GM12878 (cell line): Measurements from ENCODE around the gene VRK3. TPM values are rescaled to one million over a fixed set of nuclear protein-coding genes. Genes with fewer than 3 reads are reported as not detected.

Experiments
- ATAC-seq: fragments of 200-7000 bp; cut with Tn5 transposase; 3 replicates; pipeline ENCODE4 v1.9.1; 2020; ENCODE audit warnings: mild to moderate bottlenecking, moderate library complexity
- Bru-seq: library from RNA; stranded (reverse); fragments of 400-500 nt; gene quantifications from one replicate; lab custom pipeline; 2021; lab: Mats Ljungman, UMichigan
- BruChase-seq, 2 experiments: library from RNA; stranded (reverse); fragments of 400-500 nt; gene quantifications; one replicate each; lab custom pipeline; 2021; lab: Mats Ljungman, UMichigan
- BruUV-seq: library from RNA; stranded (reverse); fragments of 400-500 nt; replicated peaks from 2 replicates; lab custom pipeline; 2021; lab: Mats Ljungman, UMichigan
- CTCF ChIA-PET: fragments of 300-600 bp; sonication (Branson Sonifier 250); formaldehyde crosslinking; extraction: SDS; loops from one replicate; lab custom pipeline; 2021; ENCODE audit warnings: inconsistent platforms; lab: Yijun Ruan, JAX
- POLR2A ChIA-PET: fragments of 350-600 bp; formaldehyde crosslinking; extraction: SDS; loops from one replicate; lab custom pipeline; 2021; ENCODE audit warnings: inconsistent platforms; lab: Charles Lee
- RAD21 ChIA-PET: fragments of 300-600 bp; sonication (Branson Sonifier 250); formaldehyde crosslinking; loops from one replicate; lab custom pipeline; 2023; ENCODE audit warnings: antibody characterized with exemption; ENCODE audit not compliant: unreplicated experiment; lab: Charles Lee
- SMC1A ChIA-PET: fragments of 300-600 bp; sonication (Branson Sonifier 250); formaldehyde crosslinking; loops from one replicate; lab custom pipeline; 2023; ENCODE audit not compliant: unreplicated experiment, uncharacterized antibody; lab: Charles Lee
- DNase-seq: peaks from one replicate; pipeline ENCODE4 v3.0.0-alpha.2; 2011; ENCODE audit warnings: low read depth, low spot score
- FAIRE-seq: peaks from 3 replicates; lab custom pipeline; 2011; peaks lifted over from hg19 to GRCh38; lab: Jason Lieb, UNC
- H2AFZ ChIP-seq: 2 replicates; pipeline ENCODE4 v1.6.0; 2011; ENCODE audit warnings: low read depth, low read length, control low read depth; ENCODE audit not compliant: control insufficient read depth
- H3K27ac ChIP-seq: 2 replicates; pipeline ENCODE4 v1.5.1; 2011; ENCODE audit warnings: control low read depth; ENCODE audit not compliant: control insufficient read depth, insufficient read depth
- H3K27me3 ChIP-seq, 2 experiments: replicated peaks in 1 of 2; 2 replicates each; pipeline versions ENCODE4 v1.6.0 to v1.6.1; 2011; ENCODE audit warnings: low read length in 1 of 2; ENCODE audit not compliant: control insufficient read depth in 2 of 2, insufficient read depth in 2 of 2
- H3K36me3 ChIP-seq, 2 experiments: 2 replicates each; pipeline ENCODE4 v1.5.1; 2011; ENCODE audit warnings: low read length in 1 of 2; ENCODE audit not compliant: control insufficient read depth in 2 of 2, insufficient read depth in 2 of 2
- H3K4me1 ChIP-seq: 2 replicates; pipeline ENCODE4 v1.6.1; 2011; ENCODE audit warnings: mild to moderate bottlenecking, low read length, moderate library complexity, mixed read lengths; ENCODE audit not compliant: control insufficient read depth, insufficient read depth
- H3K4me2 ChIP-seq: 2 replicates; pipeline ENCODE4 v1.6.0; 2011; ENCODE audit warnings: control low read depth; ENCODE audit not compliant: control insufficient read depth, insufficient read depth
- H3K4me3 ChIP-seq: fragments of 200-600 bp; sonication (generic); 2 replicates; pipeline ENCODE4 v1.5.1; 2016
- H3K79me2 ChIP-seq: 2 replicates; pipeline ENCODE4 v1.6.0; 2011; ENCODE audit warnings: low read length; ENCODE audit not compliant: control insufficient read depth, insufficient read depth
- H3K9ac ChIP-seq: 2 replicates; pipeline ENCODE4 v1.8.0; 2011; ENCODE audit warnings: low read length, control low read depth, mixed read lengths; ENCODE audit not compliant: control insufficient read depth, insufficient read depth
- H3K9me3 ChIP-seq: replicated peaks from 3 replicates; pipeline ENCODE4 v1.5.1; 2011; ENCODE audit warnings: mild to moderate bottlenecking, low read length; ENCODE audit not compliant: control insufficient read depth, insufficient read depth
- H4K20me1 ChIP-seq: 2 replicates; pipeline ENCODE4 v1.6.0; 2011; ENCODE audit not compliant: control insufficient read depth, insufficient read depth
- CREM ChIP-seq: IDR thresholded peaks from 2 replicates; pipeline ENCODE4 v1.6.1; 2014; ENCODE audit warnings: antibody characterized with exemption, low read depth
- HDAC6 ChIP-seq: fragments of 200-600 bp; sonication (generic); IDR thresholded peaks from one replicate; pipeline ENCODE4 v1.8.0; 2017; ENCODE audit warnings: antibody characterized with exemption; ENCODE audit not compliant: unreplicated experiment
- JUNB ChIP-seq: IDR thresholded peaks from 2 replicates; pipeline ENCODE4 v1.6.1; 2016; ENCODE audit warnings: antibody characterized with exemption, mild to moderate bottlenecking
- KDM1A ChIP-seq: fragments of 200-600 bp; sonication (generic); IDR thresholded peaks from 2 replicates; pipeline ENCODE4 v1.6.1; 2016; ENCODE audit warnings: borderline replicate concordance
- NR2C2 ChIP-seq: IDR thresholded peaks from 2 replicates; pipeline ENCODE4 v1.6.1; 2011; ENCODE audit warnings: borderline replicate concordance, low read depth; ENCODE audit not compliant: control insufficient read depth, insufficient read length
- PAX8 ChIP-seq: fragments of 450-650 bp; IDR thresholded peaks from 2 replicates; pipeline ENCODE4 v1.6.1; 2017; ENCODE audit warnings: mild to moderate bottlenecking, moderate library complexity
- POLR2AphosphoS2 ChIP-seq: IDR thresholded peaks from 2 replicates; pipeline ENCODE4 v1.6.1; 2011; ENCODE audit warnings: low read depth, mild to moderate bottlenecking, low read length, improper control_type of control experiment, moderate library complexity
- RAD51 ChIP-seq: fragments of 450-650 bp; IDR thresholded peaks from 2 replicates; pipeline ENCODE4 v1.6.1; 2016; ENCODE audit warnings: moderate library complexity, mild to moderate bottlenecking, inconsistent platforms
- SMAD5 ChIP-seq: IDR thresholded peaks from 2 replicates; pipeline ENCODE4 v1.6.1; 2016; ENCODE audit warnings: antibody characterized with exemption, low read depth
- SMARCA5 ChIP-seq: fragments of 450-650 bp; IDR thresholded peaks from 2 replicates; pipeline ENCODE4 v1.6.1; 2017; ENCODE audit warnings: mild to moderate bottlenecking
- SPI1 ChIP-seq: IDR thresholded peaks from 2 replicates; pipeline ENCODE4 v1.6.1; 2011; ENCODE audit warnings: low read depth, mild to moderate bottlenecking, low read length, moderate library complexity, borderline replicate concordance; ENCODE audit not compliant: insufficient read depth
- SREBF1 ChIP-seq: IDR thresholded peaks from 2 replicates; pipeline ENCODE4 v1.6.1; 2012; ENCODE audit warnings: mild to moderate bottlenecking, low read length
- WRNIP1 ChIP-seq: IDR thresholded peaks from 2 replicates; pipeline ENCODE4 v1.6.1; 2011; ENCODE audit warnings: low read depth, low read length, improper control_type of control experiment, borderline replicate concordance
- ZNF274 ChIP-seq: IDR thresholded peaks from one replicate; pipeline ENCODE4 v1.8.0; 2011; ENCODE audit not compliant: insufficient read length, insufficient read depth
- ZNF622 ChIP-seq: fragments of 450-650 bp; IDR thresholded peaks from 2 replicates; pipeline ENCODE4 v1.6.1; 2017; ENCODE audit warnings: mild to moderate bottlenecking, inconsistent platforms
- WGBS: methylation state at CpG from one replicate; pipeline ENCODE4 v1.1.6; 2016; ENCODE audit warnings: low lambda C conversion rate; ENCODE audit not compliant: insufficient replicate concordance, insufficient coverage; ENCODE audit errors: missing lambda C conversion rate; 5-methylcytosine and 5-hydroxymethylcytosine counted together
- in situ Hi-C: fragments of 300-500 bp; cut with MboI; formaldehyde crosslinking; loops from 9 replicates; pipeline ENCODE4 v1.14.3; 2018; ENCODE audit warnings: mixed read lengths
- intact Hi-C: fragments of 100-400 bp; cut with micrococcal nuclease; formaldehyde crosslinking; loops from one replicate; pipeline ENCODE4 v1.14.2; 2022; ENCODE audit not compliant: unreplicated experiment
- long read RNA-seq, 2 experiments: library from polyadenylated mRNA; unstranded; transcript quantifications; one replicate each; pipeline ENCODE4 v2.0.0, GENCODE V29; 2019 to 2020
- polyA minus RNA-seq, 3 experiments: library from RNA; depleted of rRNA, polyadenylated mRNA; stranded (reverse); fragments of >200 nt; gene quantifications; 2 replicates each; pipeline ENCODE4 v1.2.3, GENCODE V29; 2011
- polyA plus RNA-seq, 11 experiments: library from polyadenylated mRNA; depleted of rRNA in 4 of 11; unstranded in 6 of 11; stranded (reverse) in 5 of 11; fragments of >200 nt; fragmentation: Nextera tagmentation in 4 of 11; fragmentation: Illumina TruSeq in 1 of 11; extraction: Ambion mirVana in 4 of 11; extraction: Trizol in 1 of 11; gene quantifications; 1 replicate in 1 of 11; 2 replicates in 10 of 11; pipeline versions ENCODE4 v1.2.1 to v1.2.3, GENCODE V29; 2011 to 2016; ENCODE audit warnings: inconsistent platforms in 2 of 11, missing spikeins in 2 of 11, low read depth in 1 of 11
- total RNA-seq, 4 experiments: library from RNA; depleted of rRNA in 3 of 4; stranded (reverse); fragments of >200 nt in 3 of 4; fragmentation: Illumina TruSeq in 1 of 4; extraction: Trizol in 1 of 4; gene quantifications; 2 replicates each; pipeline versions ENCODE4 v1.2.1 to v1.2.3, GENCODE V29; 2013 to 2021
- TF ChIP-seq, protein P1 (sequence below): fragments of 450-650 bp; IDR thresholded peaks from 2 replicates; pipeline ENCODE4 v1.6.1; 2018; ENCODE audit warnings: borderline replicate concordance, mild to moderate bottlenecking; ENCODE audit not compliant: partially characterized antibody

The VRK3 gene
- total RNA-seq (2013; cell fraction: nucleolus; rRNA removed) = 93.7 and 94.5 TPM in 2 replicates
- total RNA-seq (2014; rRNA removed) (35.0 and 36.2 TPM in 2 replicates), total RNA-seq (2014; rRNA removed; fragmentation: Illumina TruSeq; extraction: Trizol) (34.2 and 35.7 TPM in 2 replicates), total RNA-seq (2021) (36.0 and 43.1 TPM in 2 replicates), polyA plus RNA-seq (2011; rRNA removed) (34.1 and 50.7 TPM in 2 replicates), polyA plus RNA-seq (2014; fragmentation: Illumina TruSeq; extraction: Trizol) (61.5 and 61.9 TPM in 2 replicates), polyA plus RNA-seq (2014; fragmentation: Nextera tagmentation; extraction: Ambion mirVana) (10 to 100 TPM; 22.5 to 29.6 TPM), polyA plus RNA-seq (2014; rRNA removed) (17.3 and 23.1 TPM in 2 replicates), polyA plus RNA-seq (2016; fragmentation: Nextera tagmentation; extraction: Ambion mirVana) (10 to 100 TPM; 48.2 to 50.7 TPM), polyA minus RNA-seq (2011; rRNA and poly(A)+ RNA removed) (30.3 and 34.6 TPM in 2 replicates), Bru-seq, nascent RNA (percentile 71 among the genes with signal in this experiment), BruChase-seq, experiment 1, labeled RNA remaining after a 6-hour chase (percentile 69 among the genes with signal in this experiment), BruChase-seq, experiment 2, labeled RNA remaining after a 2-hour chase (percentile 68 among the genes with signal in this experiment)
- polyA plus RNA-seq (2011; ENCODE audit: low read depth) = 24.2 TPM
- polyA plus RNA-seq (2011; cell fraction: cytosol; rRNA removed) = 37.8 and 48.1 TPM in 2 replicates
- 45.8 and 46.6 TPM in 2 replicates for polyA plus RNA-seq (2011; cell fraction: nucleus; rRNA removed)
- polyA plus RNA-seq (2012) = 33.4 and 36.9 TPM in 2 replicates
- 8.0 and 14.2 TPM in 2 replicates for polyA minus RNA-seq (2011; cell fraction: cytosol; rRNA and poly(A)+ RNA removed)
- 20.6 and 35.2 TPM in 2 replicates for polyA minus RNA-seq (2011; cell fraction: nucleus; rRNA and poly(A)+ RNA removed)
- long read RNA-seq, experiment 1, transcript VRK3-217 (15 exons, 2,126 nt) = major isoform, 28 of 51 reads
- long read RNA-seq, experiment 1, partial matches to known transcripts = 6 of 51 reads
- long read RNA-seq, experiment 1, other reads (novel, unspliced or antisense) = 12 of 51 reads
- long read RNA-seq, experiment 2, transcript VRK3-205 (12 exons, 1,979 nt) = minor isoform, 5 of 311 reads
- long read RNA-seq, experiment 2, transcript VRK3-217 (15 exons, 2,126 nt) = major isoform, 191 of 311 reads
- long read RNA-seq, experiment 2, transcript VRK3-201 (15 exons, 1,938 nt) = minor isoform, 10 of 311 reads
- long read RNA-seq, experiment 2, partial matches to known transcripts = 38 of 311 reads
- long read RNA-seq, experiment 2, other reads (novel, unspliced or antisense) = 61 of 311 reads

- peak within 1 kb of the TSS; percentile 81 for H3K27ac ChIP-seq
- no peaks in the 10 kb centered on the region for H3K27me3 ChIP-seq
- H3K4me1 ChIP-seq = peaks cover 16% of the 10 kb centered on the region
- ATAC-seq (peak; percentile 94), DNase-seq (peak; percentile 100), FAIRE-seq (peak; percentile 100)
- ChIA-PET POLR2A (interaction anchor here (1.0 kb wide), 1 partner anchor 75 kb away, joined by 3 read pairs; no protein-coding TSS in a partner anchor), SMC1A (interaction anchor here (1.5 kb wide), 1 partner anchor 21 kb away, joined by 3 read pairs; no protein-coding TSS in a partner anchor), RAD21 (no interaction called here), CTCF (no interaction called here)
- intact Hi-C loops (no loop called here), in situ Hi-C loops (loop anchor here (10.0 kb wide), 1 partner anchor 1080 kb away; the partner anchor contains the start of gene CTU1)
- peak within 1 kb of the TSS; percentile 100 for H2AFZ ChIP-seq
- BruUV-seq = no TSS peak
- no peaks in the 10 kb centered on the region for H3K9me3 ChIP-seq
- H4K20me1 ChIP-seq = no peaks in the 10 kb centered on the region
- peak within 1 kb of the TSS; percentile 79 for H3K4me3 ChIP-seq
- H3K9ac ChIP-seq = peak within 1 kb of the TSS; percentile 83
- H3K79me2 ChIP-seq = peaks cover 34% of the 10 kb centered on the region
- H3K36me3 ChIP-seq = peaks cover under 1 to 3% of the 10 kb centered on the region in 2 experiments; a peak in 3 of 4 replicates
- H3K4me2 ChIP-seq = peak within 1 kb of the TSS; percentile 90
- under 1% methylated on average over 56 of the region's 59 CpGs for WGBS
- TF ChIP-seq HDAC6 (no peak), SMARCA5 (peak; percentile 29; the same call in 1 of the 2 replicates), SREBF1 (no peak), POLR2AphosphoS2 (peak; percentile 89), NR2C2 (no peak), CREM (peak; percentile 92), JUNB (no peak), RAD51 (peak; percentile 52; the same call in 1 of the 2 replicates), SMAD5 (no peak), KDM1A (no peak), PAX8 (no peak), ZNF274 (no peak), ZNF622 (no peak), WRNIP1 (no peak), SPI1 (no peak)
- TF ChIP-seq, protein P1, sequence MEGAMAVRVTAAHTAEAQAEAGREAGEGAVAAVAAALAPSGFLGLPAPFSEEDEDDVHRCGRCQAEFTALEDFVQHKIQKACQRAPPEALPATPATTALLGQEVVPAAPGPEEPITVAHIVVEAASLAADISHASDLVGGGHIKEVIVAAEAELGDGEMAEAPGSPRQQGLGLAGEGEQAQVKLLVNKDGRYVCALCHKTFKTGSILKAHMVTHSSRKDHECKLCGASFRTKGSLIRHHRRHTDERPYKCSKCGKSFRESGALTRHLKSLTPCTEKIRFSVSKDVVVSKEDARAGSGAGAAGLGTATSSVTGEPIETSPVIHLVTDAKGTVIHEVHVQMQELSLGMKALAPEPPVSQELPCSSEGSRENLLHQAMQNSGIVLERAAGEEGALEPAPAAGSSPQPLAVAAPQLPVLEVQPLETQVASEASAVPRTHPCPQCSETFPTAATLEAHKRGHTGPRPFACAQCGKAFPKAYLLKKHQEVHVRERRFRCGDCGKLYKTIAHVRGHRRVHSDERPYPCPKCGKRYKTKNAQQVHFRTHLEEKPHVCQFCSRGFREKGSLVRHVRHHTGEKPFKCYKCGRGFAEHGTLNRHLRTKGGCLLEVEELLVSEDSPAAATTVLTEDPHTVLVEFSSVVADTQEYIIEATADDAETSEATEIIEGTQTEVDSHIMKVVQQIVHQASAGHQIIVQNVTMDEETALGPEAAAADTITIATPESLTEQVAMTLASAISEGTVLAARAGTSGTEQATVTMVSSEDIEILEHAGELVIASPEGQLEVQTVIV = peak; percentile 14
These were observed at the start of gene VRK3 for GRCh38 chr19:50025022-50025793. Gene VRK3 (minus strand): TSS chr19:50025372. CDS start chr19:50016162, 9,210 bp downstream.
